GM19035 (cell line): ENCODE results near the gene TAS2R30.

ENCODE experiments used
- ATAC-seq: cut with Tn5 transposase; IDR thresholded peaks from one replicate; pipeline ENCODE4 v1.9.1; 2021; ENCODE audit not compliant: unreplicated experiment

Gene TAS2R30, protein sequence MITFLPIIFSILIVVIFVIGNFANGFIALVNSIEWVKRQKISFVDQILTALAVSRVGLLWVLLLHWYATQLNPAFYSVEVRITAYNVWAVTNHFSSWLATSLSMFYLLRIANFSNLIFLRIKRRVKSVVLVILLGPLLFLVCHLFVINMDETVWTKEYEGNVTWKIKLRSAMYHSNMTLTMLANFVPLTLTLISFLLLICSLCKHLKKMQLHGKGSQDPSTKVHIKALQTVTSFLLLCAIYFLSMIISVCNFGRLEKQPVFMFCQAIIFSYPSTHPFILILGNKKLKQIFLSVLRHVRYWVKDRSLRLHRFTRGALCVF

DNA sequence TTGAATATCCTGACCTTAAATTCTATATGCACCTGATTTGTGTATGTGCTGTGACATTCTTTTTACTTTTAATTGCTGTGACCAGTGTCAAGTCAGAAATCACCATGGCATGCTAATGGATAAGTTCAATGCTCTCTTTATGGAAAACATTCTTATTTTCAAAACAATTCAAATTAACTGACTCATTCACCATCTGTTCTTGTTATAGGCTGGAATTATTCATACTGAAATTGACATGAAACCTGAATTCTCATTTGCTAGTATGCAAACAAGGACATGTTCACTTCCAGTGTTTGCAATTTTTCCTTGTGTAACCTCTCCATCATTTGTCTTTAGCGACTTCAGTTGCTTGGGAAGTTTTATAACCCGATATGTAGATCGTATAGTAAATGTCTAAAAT is at the start of gene TAS2R30:
Gene TAS2R30, minus strand, starts transcription at position 340 of the 400 bp plus-strand sequence. CDS start 400 bp downstream, outside the sequence.
- no peak for ATAC-seq

DNA sequence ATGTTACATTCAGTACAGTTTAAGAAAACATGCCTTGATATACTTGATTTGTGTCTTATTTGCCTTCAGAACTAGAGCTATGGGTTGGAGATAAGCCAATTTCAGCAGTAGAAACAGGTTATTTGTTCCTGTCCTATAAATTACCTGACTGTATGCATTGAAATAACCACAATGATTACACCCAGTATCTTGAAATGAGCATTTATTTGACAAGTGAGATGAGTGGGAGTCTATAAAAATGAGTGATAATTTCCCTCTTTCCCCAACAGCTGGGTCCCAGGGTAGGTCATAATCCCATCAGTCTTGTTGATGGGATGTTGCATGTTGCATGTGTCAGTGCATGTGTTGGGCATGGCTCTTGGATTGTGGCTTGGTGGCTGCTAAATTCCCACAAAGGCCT is 48.6 kb upstream of the TAS2R30 start:
- ATAC-seq = no peak

DNA sequence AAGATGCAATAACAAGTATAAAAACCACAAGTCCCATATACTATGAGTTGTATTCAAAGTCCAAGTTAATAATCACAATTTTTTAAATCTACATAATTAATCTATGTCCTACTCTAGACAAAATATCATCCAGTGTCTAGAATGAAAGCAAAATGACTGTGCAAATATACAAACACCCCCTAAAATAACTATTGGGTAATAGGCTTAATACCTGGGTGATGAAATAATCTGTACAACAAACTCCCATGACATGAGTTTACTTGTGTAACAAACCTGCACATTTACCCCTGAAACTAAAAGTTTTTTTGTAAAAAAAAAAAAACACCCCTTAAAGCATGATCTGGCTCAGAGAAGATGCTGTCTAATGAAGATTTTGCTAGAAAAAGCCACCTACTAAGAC is 48.1 kb upstream of the TAS2R30 start:
- ATAC-seq = no peak

DNA sequence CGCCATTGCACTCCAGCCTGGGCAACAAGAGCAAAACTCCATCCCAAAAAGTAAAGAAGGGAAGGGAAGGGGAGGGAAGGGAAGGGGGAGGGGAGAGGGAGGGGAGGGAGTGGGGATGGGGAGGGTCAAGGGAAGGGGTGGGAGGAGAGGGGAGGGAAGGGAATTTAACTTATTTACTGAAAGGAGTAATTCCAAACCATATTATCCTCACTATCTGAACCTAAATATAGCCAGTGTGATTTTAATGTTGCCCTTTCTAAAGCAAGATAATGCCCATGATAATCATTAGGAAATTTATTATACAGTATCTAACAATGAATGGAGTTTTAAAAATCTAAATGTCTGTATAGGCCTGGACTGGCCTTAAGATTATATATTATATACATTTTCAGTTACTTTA is 43.8 kb upstream of the TAS2R30 start:
- ATAC-seq = no peak

DNA sequence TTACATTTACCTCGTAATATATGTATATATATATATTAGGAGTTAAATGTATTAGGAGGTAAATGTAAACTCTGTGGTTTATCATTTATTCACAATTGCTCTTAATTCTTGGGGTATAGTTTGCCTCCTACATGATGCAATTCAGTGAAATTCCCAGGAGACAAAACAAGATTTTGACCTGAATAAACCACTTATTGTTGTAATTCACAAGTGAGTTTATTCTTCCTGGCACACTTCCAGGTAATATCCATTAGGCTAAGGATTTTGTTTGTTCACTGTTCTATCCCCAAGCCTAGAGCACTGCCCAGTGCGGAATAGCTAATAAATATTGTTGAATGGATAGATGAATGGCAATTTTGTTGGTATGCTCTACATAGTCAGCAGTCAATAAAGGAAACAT is 39.6 kb upstream of the TAS2R30 start:
- no peak for ATAC-seq

DNA sequence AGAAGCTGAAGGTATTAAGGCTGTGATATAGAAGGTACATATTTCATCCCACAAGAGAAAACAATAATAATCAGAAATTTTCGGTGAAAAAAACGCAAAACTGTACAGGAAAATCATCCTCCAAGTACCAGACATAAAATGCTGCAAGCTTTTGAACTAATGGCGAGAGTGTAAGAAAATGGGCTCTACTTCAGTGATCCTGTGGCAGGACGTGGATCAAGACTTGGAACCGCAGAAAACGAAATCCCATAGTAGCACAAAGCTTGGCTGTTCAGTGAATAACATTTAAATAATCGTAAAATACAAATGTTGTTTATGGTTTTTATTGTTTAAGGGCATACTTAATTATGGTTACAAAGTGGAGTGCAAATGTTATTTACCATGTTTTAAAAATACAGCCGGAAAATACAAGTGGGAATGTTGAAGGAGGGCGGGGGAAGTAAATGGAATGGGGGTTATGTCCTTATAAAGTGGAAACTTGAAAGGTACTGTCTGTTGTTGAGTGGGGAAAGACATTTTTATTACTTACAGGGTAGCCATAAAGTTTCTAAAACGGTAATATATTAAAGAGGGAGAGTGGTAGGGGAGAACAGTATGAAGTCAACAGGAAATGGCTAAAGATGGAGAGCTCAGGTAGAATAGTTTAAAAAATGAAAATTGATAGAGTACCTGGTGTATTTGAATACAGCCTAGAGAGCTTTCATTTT is 37.7 kb upstream of the TAS2R30 start:
- ATAC-seq = no peak

DNA sequence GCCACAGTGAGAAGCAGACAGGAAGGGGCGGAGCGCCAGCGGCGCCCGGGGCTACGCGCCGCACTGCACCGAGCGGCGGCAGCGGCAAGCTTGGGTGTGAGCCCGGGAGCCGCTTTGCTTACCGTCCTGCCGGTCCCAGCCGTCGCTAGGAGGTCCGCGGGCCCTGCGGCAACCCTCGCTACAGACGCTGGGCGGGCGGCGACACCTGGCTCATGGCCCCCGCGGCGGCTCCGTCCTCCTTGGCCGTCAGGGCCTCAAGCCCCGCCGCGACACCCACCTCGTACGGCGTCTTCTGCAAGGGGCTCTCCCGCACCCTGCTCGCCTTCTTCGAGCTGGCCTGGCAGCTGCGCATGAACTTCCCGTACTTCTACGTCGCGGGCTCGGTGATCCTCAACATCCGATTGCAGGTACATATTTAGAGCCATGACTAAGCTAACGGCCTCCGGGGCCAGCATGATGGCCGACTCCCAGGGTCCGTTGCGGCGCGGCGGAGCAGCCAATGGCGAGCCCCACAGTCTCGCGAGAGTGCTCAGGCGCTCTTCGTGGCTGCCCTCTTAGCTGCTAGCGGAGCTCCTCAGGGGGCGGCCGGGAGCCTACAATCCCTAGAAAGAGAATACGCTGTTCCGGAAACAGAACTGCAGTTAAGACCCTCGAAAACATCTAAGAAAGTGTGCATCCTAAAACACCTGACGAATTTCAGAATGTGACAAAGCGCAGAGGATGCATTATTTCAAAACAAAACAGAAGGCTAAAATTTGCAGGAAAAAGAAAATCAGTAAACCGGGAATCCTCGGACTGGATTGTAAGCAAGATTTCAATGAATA is 36.9 kb upstream of the TAS2R30 start, which contains the start of gene SMIM10L1:
Gene SMIM10L1, plus strand, starts transcription at position 50 of the 824 bp plus-strand sequence. Its CDS starts 163 bp downstream, at position 213.
- ATAC-seq = peak; percentile 98

DNA sequence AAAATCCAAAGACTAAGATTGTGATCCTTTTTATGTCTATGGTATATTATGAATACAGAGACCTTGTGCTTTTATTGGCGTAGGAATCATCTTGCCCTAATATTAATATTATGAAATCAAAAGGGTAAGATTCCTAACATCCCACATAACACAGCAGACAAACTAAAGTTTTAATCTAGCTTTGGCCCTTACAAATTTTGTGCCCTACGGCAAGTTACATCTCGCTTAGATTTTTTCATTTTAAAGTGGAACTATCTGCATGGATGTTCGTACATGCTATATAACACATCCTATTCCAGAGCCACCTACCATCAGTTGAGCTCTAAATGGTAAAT is 36.3 kb upstream of the TAS2R30 start:
- no peak for ATAC-seq

DNA sequence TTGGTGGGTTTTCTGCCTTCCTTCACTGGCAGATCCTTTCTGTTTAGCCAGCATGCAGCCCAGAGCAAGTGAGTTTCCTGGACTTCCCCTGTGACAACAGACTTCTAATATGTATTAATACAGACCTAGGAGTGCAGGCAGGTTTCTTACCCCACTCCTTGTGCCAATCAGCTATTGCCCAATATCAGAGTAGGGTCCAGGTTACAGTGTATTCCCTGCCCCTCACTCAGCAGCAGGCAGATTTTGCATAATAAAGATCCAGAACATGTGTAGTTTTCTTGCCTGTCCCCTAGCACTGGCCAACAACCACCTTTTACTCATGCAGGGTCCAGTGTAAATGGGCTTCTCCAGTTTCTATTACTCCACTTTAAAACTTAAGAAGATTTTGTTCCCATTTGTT is 31.9 kb upstream of the TAS2R30 start:
- no peak for ATAC-seq

DNA sequence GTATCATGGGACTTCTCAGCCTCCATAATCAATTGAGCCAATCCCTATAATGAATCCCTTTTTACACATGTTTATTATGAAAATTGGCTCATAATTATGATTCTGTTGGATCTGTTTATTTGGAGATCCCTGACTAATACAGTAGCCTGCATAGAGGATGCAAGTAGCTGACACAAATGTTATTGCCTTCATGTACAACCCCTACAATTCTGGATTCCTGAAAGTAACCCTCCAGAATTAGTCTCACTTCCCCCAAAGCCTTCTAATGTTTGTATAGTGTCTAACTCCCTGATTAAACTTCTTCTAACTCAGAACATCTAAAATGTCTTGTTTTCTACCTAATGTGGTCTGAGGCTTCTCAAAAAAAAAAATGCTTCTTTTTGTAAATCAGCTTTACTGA is 29.9 kb upstream of the TAS2R30 start:
- no peak for ATAC-seq

DNA sequence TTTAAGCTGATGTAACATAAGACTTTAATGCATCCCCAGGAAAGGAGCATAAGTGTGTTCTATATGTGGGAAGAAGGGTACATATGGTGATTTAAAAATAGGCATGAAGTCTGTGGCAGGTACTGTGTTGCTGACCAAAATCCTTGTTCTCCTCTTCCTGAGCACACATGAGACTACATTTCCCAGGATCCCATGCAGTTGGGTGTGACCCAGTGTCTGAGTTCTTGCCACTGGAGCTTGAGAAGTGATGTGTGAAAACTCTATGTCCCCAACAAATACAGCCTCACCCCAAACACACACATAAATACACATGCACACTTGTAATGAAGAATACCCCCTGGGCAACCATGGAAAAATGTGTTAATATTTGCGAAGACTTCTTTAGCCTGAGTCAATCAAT is 28.1 kb upstream of the TAS2R30 start:
- ATAC-seq = no peak

DNA sequence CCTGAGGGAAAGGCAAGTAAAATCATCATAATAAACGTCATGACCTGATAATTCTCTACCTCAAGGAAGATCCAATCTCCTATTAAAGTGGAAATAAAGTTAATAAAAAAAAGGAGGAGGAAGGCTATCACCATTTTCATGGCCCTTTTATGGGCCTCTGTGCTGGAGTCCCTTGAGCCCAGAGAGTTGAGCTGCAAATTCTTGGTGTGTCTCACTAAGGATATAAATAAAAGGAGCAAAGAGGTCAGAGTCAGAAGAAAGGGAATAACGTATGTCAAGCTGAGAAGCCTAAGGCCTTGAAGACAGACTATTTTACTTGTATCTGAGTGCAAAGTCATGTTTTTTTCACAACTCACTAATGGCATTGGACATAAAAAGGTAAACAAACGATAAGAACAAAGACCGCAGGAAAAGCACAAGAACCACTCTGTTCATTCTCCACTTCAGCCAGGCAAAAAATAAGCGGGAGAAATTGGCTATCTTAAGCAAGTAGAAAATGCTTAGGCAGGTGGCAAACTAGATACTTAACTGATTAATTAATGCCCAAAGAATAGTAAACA is 24.5 kb upstream of the TAS2R30 start:
- no peak for ATAC-seq

DNA sequence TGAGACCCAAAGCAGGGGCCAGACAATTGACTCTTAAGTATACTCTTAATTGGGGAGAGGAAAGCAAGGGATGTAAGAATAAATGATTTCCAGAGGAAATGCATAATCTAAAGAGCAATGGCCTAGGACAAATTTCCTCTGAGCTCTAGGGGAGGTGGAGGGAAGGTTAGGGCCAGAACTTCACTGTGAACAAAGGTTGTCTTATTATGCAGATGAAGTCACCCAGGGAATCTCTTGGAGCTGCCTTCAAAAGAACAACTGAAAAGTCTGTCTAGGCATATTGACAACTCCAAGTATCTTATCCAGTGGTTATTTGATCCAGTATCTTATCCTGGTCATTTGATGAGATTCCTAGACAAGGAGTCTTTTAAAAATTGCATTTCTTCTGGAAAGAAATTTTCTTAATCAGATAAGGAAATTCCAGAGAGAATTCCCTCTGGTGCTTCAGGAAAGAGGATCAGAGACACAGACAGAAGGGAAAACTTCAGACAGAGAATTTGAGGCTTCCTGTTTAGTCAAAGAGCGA is 20.0 kb upstream of the TAS2R30 start:
- ATAC-seq = no peak

DNA sequence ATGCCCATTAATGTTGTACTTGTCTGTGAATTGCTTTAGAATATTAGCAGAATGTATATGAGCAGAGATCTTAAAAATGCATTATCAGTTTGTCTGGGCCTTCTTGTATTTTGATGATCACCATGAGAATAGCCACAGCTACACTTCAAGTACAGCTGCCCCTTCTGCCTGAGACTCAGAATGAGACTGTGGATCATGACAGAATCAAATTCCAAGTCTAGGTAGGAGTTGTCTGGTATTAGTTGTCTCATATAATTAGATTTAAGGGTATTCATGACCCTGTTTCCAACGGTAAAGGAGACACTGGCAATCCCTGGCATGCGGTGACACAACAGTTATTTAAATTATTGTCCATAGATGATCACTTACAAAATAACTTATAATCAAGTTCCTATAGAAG is 18.3 kb upstream of the TAS2R30 start:
- ATAC-seq = no peak

DNA sequence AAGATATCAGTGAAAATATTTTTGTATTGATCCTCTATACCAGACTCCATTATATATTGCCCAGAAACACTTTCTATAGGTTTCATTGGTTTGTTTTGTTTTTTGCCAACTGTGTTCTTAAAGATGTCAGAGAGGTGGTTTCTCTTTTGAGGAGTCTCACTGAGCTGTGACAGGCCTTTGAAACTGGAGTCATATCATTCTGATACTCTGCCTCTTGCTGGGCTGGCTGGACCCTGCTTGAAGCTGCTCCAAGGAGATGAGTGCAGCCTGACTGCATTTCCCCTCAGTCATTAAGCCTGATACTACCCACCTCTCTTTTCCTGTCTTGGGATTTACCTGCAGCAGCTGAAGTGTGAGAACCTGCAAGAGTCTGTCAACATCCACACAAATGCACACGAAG is 16.4 kb upstream of the TAS2R30 start:
- no peak for ATAC-seq

DNA sequence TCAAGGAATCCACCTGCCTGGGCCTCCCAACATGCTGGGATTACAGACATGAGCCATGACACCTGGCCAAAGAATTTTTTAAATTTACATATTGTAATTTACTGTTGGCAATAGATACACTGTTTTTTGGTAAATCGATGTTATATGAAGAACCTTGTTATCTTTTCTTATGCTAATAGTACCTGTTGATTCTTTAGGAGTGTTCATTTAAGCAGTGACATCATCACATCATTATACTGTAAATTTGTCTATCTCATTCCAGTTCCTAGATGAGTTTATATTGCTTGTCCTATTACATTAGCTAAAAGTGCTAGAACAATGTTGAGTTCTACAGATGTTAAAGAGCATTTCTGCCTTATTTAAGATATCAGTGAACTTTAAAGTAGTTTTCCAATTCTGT is 13.0 kb upstream of the TAS2R30 start:
- no peak for ATAC-seq

DNA sequence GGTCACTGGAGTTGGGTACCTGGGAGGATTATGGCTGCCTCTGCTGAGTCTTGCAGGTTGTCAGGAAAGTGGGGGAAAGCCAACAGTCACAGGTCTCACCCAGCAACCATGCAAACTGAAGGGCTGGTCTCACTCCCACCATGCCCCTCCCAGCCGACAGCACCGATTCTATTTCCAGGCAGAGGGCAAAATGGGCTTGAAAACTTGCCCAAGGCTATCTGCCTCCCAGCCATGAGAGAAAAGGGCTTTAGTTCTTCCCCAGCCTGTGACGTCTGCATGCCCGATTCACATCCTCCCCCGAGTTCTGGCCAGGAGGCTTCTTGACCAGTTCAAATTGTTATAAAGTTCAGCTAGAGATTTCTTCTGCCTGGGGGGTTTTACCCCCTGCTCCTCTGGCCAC is 9.9 kb upstream of the TAS2R30 start:
- ATAC-seq = no peak

DNA sequence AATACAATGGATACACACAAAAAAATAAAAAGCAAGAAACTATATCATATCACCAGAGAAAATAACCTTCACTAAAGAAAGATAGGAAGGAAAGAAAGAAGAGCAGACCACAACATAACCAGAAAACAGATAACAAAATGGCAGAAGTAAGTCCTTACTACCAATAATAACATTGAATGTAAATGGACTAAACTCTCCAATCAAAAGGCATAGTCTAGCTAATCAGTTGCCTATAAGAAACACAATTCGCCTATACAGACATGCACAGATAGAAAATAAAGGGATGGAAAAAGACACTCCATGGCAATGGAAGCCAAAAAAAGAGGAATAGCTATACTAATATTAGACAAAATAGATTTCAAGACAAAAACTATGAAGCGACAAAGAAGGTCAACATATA is 8.9 kb upstream of the TAS2R30 start:
- no peak for ATAC-seq

DNA sequence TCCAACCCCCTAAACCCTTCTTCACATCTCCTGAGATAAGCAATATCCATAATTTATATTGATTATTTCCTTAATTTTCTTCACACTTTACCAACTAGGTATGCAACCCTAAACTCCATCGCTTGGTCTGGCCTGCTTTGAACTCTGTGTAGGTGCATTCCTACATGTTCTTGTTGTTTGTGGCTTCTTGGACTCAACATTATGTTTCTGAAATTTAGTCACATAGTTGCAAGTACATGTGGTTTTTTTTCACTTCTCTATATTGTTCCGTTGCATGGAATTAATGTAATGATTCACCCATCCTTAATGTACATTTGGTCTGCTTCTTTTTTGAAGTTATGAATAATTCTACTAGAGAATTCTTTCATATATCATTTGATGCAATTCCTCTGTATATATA is 1.6 kb upstream of the TAS2R30 start:
- no peak for ATAC-seq

DNA sequence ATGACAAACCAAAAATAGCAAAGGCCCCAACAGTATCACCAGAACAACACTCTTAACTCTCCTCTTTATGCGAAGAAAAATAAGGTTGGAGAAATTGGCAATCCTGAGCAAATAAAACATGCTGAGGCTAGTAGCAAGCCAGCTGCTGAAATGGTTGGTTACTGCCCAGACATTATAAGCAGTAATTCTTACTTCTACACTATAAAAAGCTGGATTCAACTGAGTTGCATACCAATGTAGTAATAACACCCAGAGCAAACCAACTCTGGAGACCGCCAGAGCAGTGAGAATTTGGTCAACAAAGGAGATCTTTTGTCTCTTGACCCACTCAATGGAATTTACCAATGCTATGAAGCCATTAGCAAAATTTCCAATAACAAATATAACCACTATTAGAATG is 628 bp downstream of the TAS2R30 start:
- no peak for ATAC-seq

DNA sequence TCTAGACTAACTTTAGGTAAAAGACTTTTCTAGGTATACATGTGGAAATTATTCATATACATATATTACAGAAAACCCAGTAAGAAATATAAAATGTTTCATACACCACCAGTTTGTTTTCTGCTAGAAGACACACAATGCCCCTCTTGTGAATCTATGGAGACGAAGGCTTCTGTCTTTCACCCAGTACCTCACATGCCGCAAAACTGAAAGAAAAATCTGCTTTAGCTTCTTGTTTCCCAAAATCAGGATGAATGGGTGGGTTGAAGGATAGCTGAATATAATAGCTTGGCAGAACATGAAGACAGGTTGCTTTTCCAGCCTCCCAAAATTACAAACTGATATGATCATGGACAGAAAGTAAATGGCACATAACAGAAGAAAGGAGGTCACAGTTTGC is 1.3 kb downstream of the TAS2R30 start:
- ATAC-seq = no peak
